NB4 (cell line): Measurements from ENCODE around the gene SLC25A18.

Source experiments
- MYC ChIP-seq: IDR thresholded peaks from 2 replicates; pipeline ENCODE4 v1.6.1; 2011; ENCODE audit warnings: low read depth, low read length
- POLR2A ChIP-seq: IDR thresholded peaks from 2 replicates; pipeline ENCODE4 v1.6.1; 2011; ENCODE audit warnings: mild to moderate bottlenecking; ENCODE audit not compliant: insufficient read length; ENCODE audit errors: extremely low read depth
- TF ChIP-seq, protein P1 (sequence below): IDR thresholded peaks from one replicate; pipeline ENCODE4 v1.5.1; 2012; ENCODE audit warnings: low read depth, low read length

DNA sequence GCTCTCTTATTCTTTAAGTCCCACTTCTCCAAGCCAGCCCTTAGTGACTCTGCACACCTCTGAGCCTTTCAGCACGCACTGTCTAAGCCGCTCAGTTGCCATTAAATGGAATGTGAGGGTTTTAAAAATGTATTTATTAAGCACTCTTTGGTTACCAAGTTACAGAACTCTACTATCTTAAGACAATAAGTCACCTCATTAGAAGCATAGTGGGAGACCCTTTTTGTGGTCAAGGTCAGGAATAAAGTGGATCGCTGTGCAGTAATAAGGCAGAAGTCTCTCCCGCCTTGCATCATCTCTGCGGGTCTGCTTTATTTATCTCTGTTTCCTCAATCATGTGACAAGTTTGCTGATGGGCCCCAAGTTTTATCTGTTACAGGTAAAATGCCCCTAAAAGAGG is 11.9 kb downstream of the SLC25A18 start:
- TF ChIP-seq, protein P1, sequence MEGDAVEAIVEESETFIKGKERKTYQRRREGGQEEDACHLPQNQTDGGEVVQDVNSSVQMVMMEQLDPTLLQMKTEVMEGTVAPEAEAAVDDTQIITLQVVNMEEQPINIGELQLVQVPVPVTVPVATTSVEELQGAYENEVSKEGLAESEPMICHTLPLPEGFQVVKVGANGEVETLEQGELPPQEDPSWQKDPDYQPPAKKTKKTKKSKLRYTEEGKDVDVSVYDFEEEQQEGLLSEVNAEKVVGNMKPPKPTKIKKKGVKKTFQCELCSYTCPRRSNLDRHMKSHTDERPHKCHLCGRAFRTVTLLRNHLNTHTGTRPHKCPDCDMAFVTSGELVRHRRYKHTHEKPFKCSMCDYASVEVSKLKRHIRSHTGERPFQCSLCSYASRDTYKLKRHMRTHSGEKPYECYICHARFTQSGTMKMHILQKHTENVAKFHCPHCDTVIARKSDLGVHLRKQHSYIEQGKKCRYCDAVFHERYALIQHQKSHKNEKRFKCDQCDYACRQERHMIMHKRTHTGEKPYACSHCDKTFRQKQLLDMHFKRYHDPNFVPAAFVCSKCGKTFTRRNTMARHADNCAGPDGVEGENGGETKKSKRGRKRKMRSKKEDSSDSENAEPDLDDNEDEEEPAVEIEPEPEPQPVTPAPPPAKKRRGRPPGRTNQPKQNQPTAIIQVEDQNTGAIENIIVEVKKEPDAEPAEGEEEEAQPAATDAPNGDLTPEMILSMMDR, result no peak
- no peak for TF ChIP-seq POLR2A
- no peak for TF ChIP-seq MYC
